ENCODE results near the gene PCK1.

DNA sequence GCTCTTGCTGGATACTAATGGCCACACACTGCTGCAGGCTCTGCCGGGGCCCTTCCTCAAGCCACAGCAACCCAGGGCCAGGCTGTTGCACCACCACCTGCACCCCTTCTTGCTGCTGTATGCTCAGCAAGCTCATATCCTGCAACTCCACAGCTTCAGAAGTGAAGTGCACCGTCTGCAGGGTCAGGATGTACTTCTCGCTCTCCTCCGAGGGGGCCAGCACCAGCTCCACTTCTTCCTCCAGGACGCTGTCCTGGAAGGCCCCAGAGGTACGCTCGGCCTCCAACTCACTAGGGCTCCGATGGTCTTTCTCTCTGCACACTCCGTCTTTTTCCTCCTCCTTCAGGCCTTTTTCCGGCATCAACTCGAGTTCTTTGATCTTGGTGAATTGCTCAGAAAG is 37.1 kb upstream of the PCK1 start:
- TF ChIP-seq, protein P1, sequence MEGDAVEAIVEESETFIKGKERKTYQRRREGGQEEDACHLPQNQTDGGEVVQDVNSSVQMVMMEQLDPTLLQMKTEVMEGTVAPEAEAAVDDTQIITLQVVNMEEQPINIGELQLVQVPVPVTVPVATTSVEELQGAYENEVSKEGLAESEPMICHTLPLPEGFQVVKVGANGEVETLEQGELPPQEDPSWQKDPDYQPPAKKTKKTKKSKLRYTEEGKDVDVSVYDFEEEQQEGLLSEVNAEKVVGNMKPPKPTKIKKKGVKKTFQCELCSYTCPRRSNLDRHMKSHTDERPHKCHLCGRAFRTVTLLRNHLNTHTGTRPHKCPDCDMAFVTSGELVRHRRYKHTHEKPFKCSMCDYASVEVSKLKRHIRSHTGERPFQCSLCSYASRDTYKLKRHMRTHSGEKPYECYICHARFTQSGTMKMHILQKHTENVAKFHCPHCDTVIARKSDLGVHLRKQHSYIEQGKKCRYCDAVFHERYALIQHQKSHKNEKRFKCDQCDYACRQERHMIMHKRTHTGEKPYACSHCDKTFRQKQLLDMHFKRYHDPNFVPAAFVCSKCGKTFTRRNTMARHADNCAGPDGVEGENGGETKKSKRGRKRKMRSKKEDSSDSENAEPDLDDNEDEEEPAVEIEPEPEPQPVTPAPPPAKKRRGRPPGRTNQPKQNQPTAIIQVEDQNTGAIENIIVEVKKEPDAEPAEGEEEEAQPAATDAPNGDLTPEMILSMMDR (IDR thresholded peaks at IDR 0.05), result no peak
- TF ChIP-seq POLR2A (IDR thresholded peaks at IDR 0.05), result no peak

Data from tibial nerve (tissue), 3 donors.